ENCODE measurements around the gene CACNA1C.

- TF ChIP-seq, protein P1, sequence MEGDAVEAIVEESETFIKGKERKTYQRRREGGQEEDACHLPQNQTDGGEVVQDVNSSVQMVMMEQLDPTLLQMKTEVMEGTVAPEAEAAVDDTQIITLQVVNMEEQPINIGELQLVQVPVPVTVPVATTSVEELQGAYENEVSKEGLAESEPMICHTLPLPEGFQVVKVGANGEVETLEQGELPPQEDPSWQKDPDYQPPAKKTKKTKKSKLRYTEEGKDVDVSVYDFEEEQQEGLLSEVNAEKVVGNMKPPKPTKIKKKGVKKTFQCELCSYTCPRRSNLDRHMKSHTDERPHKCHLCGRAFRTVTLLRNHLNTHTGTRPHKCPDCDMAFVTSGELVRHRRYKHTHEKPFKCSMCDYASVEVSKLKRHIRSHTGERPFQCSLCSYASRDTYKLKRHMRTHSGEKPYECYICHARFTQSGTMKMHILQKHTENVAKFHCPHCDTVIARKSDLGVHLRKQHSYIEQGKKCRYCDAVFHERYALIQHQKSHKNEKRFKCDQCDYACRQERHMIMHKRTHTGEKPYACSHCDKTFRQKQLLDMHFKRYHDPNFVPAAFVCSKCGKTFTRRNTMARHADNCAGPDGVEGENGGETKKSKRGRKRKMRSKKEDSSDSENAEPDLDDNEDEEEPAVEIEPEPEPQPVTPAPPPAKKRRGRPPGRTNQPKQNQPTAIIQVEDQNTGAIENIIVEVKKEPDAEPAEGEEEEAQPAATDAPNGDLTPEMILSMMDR (IDR thresholded peaks at IDR 0.05; ENCODE audit: low read depth, low read length): no peak
- no peak for TF ChIP-seq POLR2A (IDR thresholded peaks at IDR 0.05; ENCODE audit: extremely low read depth, insufficient read length)
- TF ChIP-seq, protein P2, sequence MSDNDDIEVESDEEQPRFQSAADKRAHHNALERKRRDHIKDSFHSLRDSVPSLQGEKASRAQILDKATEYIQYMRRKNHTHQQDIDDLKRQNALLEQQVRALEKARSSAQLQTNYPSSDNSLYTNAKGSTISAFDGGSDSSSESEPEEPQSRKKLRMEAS (IDR thresholded peaks at IDR 0.05; ENCODE audit: low read depth, low read length): no peak
Observed at GRCh38 chr12:2156333-2156732, 103.5 kb downstream of the CACNA1C start.
